Kidney (tissue), 11 donors: Measurements from ENCODE around the gene U2AF1. TPM values are rescaled to one million over a fixed set of nuclear protein-coding genes. Genes with fewer than 3 reads are reported as not detected.
"Not testable (repeated sequence)": the region's sequence is repeated elsewhere in the genome, so short reads cannot be mapped to it uniquely, and the experiment has no call there.

Source experiments
- DNase-seq, 5 donors: peaks; one replicate each; pipeline ENCODE4 v3.0.0-alpha.2; 2013 to 2020
- FAIRE-seq: peaks from 2 replicates; lab custom pipeline; 2012; peaks lifted over from hg19 to GRCh38; lab: Jason Lieb, UNC
- H3K27ac ChIP-seq, 2 donors: one replicate each; pipeline ENCODE4 v1.7.0; 2013; ENCODE audit warnings: low read depth in 2 of 2, low read length in 2 of 2, inconsistent platforms in 1 of 2
- H3K27me3 ChIP-seq: one replicate; pipeline ENCODE4 v1.7.1; 2013; ENCODE audit warnings: low read length, inconsistent platforms; ENCODE audit not compliant: control insufficient read depth, insufficient read depth
- H3K36me3 ChIP-seq, 3 donors: one replicate each; pipeline versions ENCODE4 v1.7.0 to v1.7.1; 2013; ENCODE audit warnings: low read length in 3 of 3, control low read depth in 1 of 3, inconsistent platforms in 1 of 3; ENCODE audit not compliant: insufficient read depth in 3 of 3, control insufficient read depth in 2 of 3
- H3K4me1 ChIP-seq, 3 donors: one replicate each; pipeline versions ENCODE4 v1.7.0 to v1.7.1; 2013; ENCODE audit warnings: low read length in 3 of 3, inconsistent platforms in 1 of 3, low read depth in 1 of 3; ENCODE audit not compliant: control insufficient read depth in 2 of 3, insufficient read depth in 2 of 3
- H3K4me3 ChIP-seq, 3 donors: one replicate each; pipeline versions ENCODE4 v1.7.0 to v1.8.1; 2013; ENCODE audit warnings: low read length in 3 of 3, control low read depth in 1 of 3, inconsistent platforms in 1 of 3
- H3K9ac ChIP-seq, 3 donors: one replicate each; pipeline versions ENCODE4 v1.7.0 to v1.7.1; 2013; ENCODE audit warnings: low read length in 3 of 3, control low read depth in 1 of 3, inconsistent platforms in 1 of 3
- H3K9me3 ChIP-seq, 3 donors: one replicate each; pipeline versions ENCODE4 v1.7.0 to v1.7.1; 2013; ENCODE audit warnings: low read length in 3 of 3, control low read depth in 1 of 3, inconsistent platforms in 1 of 3; ENCODE audit not compliant: control insufficient read depth in 2 of 3, insufficient read depth in 1 of 3
- intact Hi-C: fragments of 100-400 bp; cut with DNase I; formaldehyde crosslinking; loops from one replicate; pipeline ENCODE4 v1.11.1; 2022
- polyA plus RNA-seq: library from polyadenylated mRNA; stranded (reverse); fragments of 350-450 nt; fragmentation: Illumina TruSeq; extraction: RNeasy Lipid Tissue Mini Kit (QIAGEN cat#74804); gene quantifications from one replicate; pipeline ENCODE4 v1.2.3, GENCODE V29; 2014; ENCODE audit warnings: low read depth, low replicate concordance; ENCODE audit not compliant: insufficient read depth
- total RNA-seq: library from RNA; stranded (reverse); fragmentation: NEBNext Ultra II Directional; extraction: Animal tissue kit (Norgen Biotek cat#: 25700); gene quantifications from one replicate; pipeline ENCODE4 v1.2.1, GENCODE V29; 2021
- donor health status: control.
- donor health status: control.
- donor health status: DM: yes; HTN: yes; CAD: no.
- donor health status: Normal renal cell carcinoma (clear cell type).

The U2AF1 gene
- total and polyA plus RNA-seq, 2 donors from 2014 or later = 15.7 to 44.7 TPM

DNA sequence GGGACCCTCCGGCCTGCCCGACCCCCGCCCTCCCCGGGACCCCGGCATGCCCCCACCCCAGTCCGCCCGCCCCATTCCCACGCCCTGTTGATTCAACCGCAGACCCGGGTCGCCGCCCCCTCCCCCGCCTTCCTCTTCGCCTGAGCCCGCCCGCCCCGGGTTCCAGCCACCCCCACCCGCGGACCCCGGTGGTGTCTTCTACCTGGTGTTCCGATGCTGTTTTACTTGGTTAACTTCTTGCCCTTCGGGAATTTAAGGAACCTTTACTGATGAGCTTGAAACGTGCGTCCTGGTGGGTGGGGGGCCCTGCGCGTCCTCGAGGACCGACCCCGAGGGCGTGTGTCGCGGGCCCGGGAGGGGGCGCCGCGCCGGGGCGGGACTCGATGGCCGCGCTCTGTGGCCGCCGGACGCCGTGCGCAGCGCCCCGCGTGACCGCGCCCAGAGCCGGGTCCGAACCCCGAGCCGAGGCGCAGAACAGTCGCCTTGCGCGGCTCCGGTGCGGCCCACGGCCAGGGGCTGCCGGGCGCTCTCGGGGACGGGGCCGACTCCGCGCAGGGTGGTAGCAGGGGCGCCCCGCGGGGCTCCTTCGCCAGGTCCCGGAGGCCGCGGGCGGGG lies 31.2 kb downstream of the U2AF1 start:
- H3K36me3 ChIP-seq, intact Hi-C loops, H3K27me3 ChIP-seq, DNase-seq, H3K4me1 ChIP-seq, H3K4me3 ChIP-seq, H3K27ac ChIP-seq, H3K9me3 ChIP-seq, FAIRE-seq, H3K9ac ChIP-seq: not testable (repeated sequence)

DNA sequence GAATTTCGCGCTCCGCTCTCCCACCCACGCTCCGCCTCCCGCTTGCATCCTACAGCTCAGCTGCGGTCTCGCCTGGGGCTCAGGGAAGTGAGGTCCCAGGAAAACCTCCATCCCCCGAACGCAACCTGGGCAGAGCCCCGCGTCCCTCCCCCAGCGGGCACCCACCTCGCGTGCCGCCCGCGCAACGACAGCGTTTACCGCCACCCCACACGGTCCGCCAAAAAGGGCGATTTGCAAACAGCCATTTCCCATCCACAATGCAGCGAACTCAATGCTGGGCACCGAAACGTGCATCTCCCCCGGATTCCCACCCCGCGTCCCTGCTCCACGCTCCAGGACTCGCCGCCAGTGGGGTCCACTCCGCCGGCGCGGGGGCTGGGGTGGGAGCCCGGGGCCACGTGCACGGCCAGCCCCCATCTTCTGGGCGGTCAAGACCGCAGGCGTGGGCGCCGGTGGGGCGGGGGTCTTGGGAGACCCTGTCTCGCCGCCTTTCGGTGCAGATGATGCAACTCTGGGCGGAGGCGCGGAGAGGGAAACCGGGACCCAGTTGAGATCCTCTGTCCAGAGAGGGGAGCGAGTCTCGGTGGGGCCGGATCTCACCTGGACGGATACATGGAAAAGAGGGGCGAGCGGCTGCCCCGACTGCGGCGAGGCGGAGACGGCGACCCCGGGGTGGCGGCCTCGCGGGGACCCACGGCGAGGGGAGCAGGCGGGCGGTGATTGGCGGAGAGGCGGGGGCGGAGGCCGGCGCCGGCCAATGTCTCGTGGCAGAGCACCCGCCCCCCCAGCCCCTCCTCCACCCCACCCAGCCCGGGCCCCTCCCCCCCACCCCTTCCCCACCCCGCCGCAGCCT lies 32.0 kb downstream of the U2AF1 start, which contains the start of gene CBS:
Gene CBS (minus strand): TSS at position 666 of the 853 bp plus-strand sequence. CDS start 3,642 bp downstream, outside the sequence.
- H3K27me3 ChIP-seq, H3K27ac ChIP-seq, H3K9me3 ChIP-seq, DNase-seq, H3K36me3 ChIP-seq, H3K9ac ChIP-seq, H3K4me3 ChIP-seq, H3K4me1 ChIP-seq, FAIRE-seq, intact Hi-C loops: not testable (repeated sequence)

DNA sequence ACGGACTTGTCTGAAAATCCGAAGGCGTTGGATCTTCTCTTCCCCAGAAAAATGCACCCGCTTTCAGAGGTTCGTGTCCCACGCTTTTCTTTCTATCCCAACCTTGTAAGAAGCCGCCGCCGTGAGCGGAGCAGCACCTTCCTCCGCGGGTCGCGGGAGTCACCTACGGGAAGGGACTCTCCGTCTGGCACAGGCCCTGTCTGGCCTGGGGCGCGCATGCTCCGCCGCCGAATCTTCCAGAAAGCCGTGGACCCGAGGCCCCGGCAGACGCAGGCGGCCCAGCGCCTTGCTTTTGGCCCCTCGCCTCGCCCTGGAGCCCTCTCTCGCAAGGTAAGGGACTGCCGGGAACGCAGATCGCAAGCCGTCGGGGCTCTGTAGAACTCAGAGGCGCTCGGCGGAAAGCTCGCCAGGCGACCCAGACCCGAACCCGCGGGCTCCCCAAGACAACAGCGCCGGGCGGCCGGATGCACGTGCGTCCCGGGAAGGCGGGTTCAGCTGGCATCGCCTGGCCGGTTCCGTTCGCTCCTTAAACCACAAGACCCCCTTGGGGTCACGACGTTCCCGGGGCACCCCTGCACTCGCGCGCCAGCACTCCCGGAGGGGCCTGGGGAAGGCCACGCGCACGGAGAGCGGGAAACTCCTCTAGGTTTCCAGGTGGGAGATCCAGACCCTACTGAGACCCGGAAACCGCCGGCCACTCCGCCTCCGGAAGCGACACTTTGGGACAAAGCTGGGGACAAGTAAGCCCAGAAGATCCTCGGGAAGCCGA lies 32.8 kb downstream of the U2AF1 start:
- DNase-seq, FAIRE-seq: not testable (repeated sequence)

DNA sequence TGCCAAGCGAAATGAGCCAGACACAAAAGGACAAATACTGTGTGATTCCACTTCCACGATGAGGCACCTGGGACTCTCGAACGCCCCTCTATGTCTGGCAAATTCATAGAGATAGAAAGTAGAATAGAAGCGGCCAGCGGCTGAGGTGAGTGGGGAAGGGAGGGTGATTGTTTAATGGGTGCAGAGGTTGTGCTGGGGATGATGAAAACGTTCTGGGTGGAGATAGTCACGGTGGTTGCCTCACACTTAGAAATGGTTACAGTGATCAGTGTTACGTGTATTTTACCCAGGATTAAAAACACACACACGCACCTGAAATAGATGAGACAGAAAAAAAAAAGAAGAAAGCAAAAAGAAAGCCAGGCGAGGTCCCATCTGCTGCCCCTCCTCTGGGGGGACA lies 34.6 kb downstream of the U2AF1 start:
- H3K36me3 ChIP-seq, H3K4me1 ChIP-seq, H3K9ac ChIP-seq, H3K4me3 ChIP-seq, H3K9me3 ChIP-seq, intact Hi-C loops, DNase-seq, FAIRE-seq, H3K27ac ChIP-seq, H3K27me3 ChIP-seq: not testable (repeated sequence)

More for the DNA sequence above, 32.8 kb downstream of the U2AF1 start:
- H3K4me1 ChIP-seq, H3K9me3 ChIP-seq, intact Hi-C loops, H3K27me3 ChIP-seq, H3K36me3 ChIP-seq, H3K9ac ChIP-seq, H3K4me3 ChIP-seq, H3K27ac ChIP-seq: not testable (repeated sequence)

DNA sequence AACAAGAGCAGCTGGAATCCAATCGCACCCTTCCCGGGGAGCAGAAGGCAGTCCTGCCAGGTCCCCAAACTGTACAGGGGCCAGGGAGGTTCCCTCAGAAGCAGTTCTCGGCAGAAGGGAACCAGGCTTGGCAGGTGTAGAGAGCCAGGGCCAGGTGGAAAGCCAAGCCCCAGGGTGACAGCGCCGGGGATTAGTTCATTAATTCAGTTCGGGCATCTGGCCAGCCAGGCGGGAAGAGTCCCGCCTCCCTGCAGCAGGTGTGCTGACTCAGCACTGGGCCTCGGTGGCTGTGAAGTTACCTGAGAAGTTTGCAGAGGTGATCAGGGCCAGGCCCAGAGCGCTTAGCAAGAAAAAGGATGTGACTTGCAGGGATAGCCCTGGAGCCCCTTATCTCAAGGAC lies 37.7 kb downstream of the U2AF1 start:
- intact Hi-C loops, H3K4me1 ChIP-seq, DNase-seq, H3K4me3 ChIP-seq, H3K9ac ChIP-seq, FAIRE-seq, H3K27me3 ChIP-seq, H3K36me3 ChIP-seq, H3K9me3 ChIP-seq, H3K27ac ChIP-seq: not testable (repeated sequence)

DNA sequence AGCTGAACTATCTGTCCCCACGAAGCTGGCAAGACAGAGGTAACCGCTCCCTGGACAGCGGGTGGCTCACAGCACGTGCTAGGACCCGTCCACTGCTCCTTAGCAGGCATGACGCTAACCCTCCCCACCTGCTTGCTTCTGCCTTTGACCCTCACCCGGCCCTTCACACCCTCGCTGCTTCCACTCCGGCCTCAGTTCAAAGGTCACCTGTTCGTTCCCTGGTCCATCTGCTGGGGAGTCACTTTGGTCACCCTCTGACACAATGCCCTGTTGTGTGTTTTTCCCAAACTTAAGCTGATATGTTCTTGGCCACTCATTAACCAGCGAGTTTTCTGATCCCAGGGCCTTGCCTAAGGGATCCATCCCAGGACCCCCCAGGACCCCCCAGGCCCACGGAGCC lies 39.3 kb downstream of the U2AF1 start:
- DNase-seq, intact Hi-C loops, H3K9me3 ChIP-seq, H3K4me3 ChIP-seq, H3K27me3 ChIP-seq, H3K27ac ChIP-seq, H3K9ac ChIP-seq, H3K4me1 ChIP-seq, FAIRE-seq, H3K36me3 ChIP-seq: not testable (repeated sequence)

DNA sequence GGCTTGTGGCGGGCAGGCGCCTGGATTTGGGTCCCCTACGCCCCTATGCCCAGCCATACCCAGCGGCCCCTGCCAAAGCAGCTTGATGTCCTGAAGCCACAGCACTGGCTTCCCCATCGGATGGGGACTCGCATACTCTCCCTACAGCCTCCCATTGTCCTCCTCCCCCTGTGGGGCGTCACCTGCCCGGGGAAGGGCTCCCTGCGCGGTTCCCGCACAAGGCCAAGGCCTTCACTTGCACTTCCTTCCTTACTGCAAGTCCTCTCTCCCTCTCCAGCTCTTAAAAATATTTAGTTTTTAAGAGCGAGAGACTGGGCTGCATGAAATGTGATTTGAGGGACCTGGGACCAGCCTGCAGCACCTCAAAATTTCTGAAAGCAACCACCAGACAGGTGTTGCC lies 40.7 kb downstream of the U2AF1 start:
- DNase-seq, FAIRE-seq, H3K4me1 ChIP-seq, H3K27ac ChIP-seq, H3K27me3 ChIP-seq, intact Hi-C loops, H3K4me3 ChIP-seq, H3K36me3 ChIP-seq, H3K9me3 ChIP-seq, H3K9ac ChIP-seq: not testable (repeated sequence)

DNA sequence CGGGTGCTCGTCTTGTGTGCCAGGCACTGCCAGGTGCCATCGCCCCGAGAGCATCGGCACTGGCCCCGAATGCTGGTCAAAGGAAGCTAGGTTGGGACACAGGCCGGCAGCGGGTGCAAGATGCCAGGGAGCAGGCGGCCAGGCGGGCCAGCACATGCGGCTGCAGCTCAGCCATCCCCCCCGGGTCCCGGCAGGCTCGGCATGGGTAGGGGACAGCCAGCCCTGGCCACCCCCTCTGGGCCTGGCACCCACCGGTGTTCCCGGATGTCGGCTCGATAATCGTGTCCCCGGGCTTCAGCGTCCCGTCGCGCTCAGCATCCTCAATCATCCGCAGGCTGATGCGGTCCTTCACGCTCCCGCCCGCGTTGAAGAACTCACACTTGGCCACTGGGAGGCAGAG lies 41.4 kb downstream of the U2AF1 start:
- H3K27me3 ChIP-seq, H3K4me3 ChIP-seq, intact Hi-C loops, H3K36me3 ChIP-seq, H3K9ac ChIP-seq, H3K4me1 ChIP-seq, FAIRE-seq, H3K9me3 ChIP-seq, H3K27ac ChIP-seq: not testable (repeated sequence)
- DNase-seq = peak in 2 of 5 donors; percentile 13 to 35
